ENCODE results near the gene NDFIP2.

Gene NDFIP2

GRCh38 chr13:79491715-79492114 lies 10.8 kb downstream of the NDFIP2 start:
- DNase-seq (ENCODE audit: low spot score) = no peak
- no CpG with 5 or more reads among the region's 4 CpGs for WGBS, 2 donors (ENCODE audit: extremely low coverage in 2 of 2, insufficient read length in 2 of 2, insufficient replicate concordance in 1 of 2)

GRCh38 chr13:79492313-79492798 lies 11.4 kb downstream of the NDFIP2 start:
- Histone ChIP-seq H3K4me2 (ENCODE audit: insufficient read depth, low read length, poor library complexity, severe bottlenecking) (no peak overlapping the region), H4K91ac (ENCODE audit: low read depth, low read length, poor library complexity) (no peak overlapping the region), H4K8ac (ENCODE audit: low read depth, low read length) (no peak overlapping the region), H3K18ac (ENCODE audit: low read length) (no peak overlapping the region), H3K23ac (ENCODE audit: low read depth, low read length, poor library complexity) (no peak overlapping the region), H2AFZ (ENCODE audit: low read length) (no peak overlapping the region), H3K4me3 (ENCODE audit: low read length in 2 of 2) (no peak overlapping the region), H3K79me1 (ENCODE audit: low read depth, low read length) (peaks cover 2% of the 10 kb centered on the region), H3K9me3 (replicated peaks in 1 of 2; ENCODE audit: control insufficient read depth in 2 of 2, insufficient read depth in 1 of 2, low read depth in 1 of 2, low read length in 2 of 2) (peaks cover 0 to 4% of the 10 kb centered on the region in 2 donors), H2AK5ac (ENCODE audit: low read depth, low read length) (no peak overlapping the region), H3K36me3 (replicated peaks in 1 of 2; ENCODE audit: control insufficient read depth in 2 of 2, insufficient read depth in 2 of 2, low read length in 2 of 2) (no peaks in the 10 kb centered on the region), H3K4me1 (ENCODE audit: control insufficient read depth in 2 of 2, insufficient read depth in 1 of 2, low read depth in 1 of 2, low read length in 2 of 2) (peaks cover 0 to 3% of the 10 kb centered on the region in 2 donors), H2BK5ac (ENCODE audit: low read length) (no peak overlapping the region), H3K27ac (replicated peaks; ENCODE audit: low read length) (no peak overlapping the region), H2BK120ac (ENCODE audit: low read depth, low read length) (no peak overlapping the region), H3K9ac (ENCODE audit: low read depth, low read length, poor library complexity) (no peak overlapping the region), H3K14ac (ENCODE audit: low read length) (no peak overlapping the region), H3K4ac (ENCODE audit: low read length) (no peak overlapping the region), H3K27me3 (ENCODE audit: control insufficient read depth in 3 of 3, insufficient read depth in 3 of 3, low read depth in 1 of 3, low read length in 3 of 3) (no peaks in the 10 kb centered on the region), H2BK15ac (ENCODE audit: low read length) (no peak overlapping the region), H2BK12ac (ENCODE audit: low read length) (no peak overlapping the region)
- no CpG with 5 or more reads among the region's 5 CpGs for WGBS, 2 donors (ENCODE audit: extremely low coverage in 2 of 2, insufficient read length in 2 of 2, insufficient replicate concordance in 1 of 2)
- DNase-seq (ENCODE audit: low spot score) = no peak

More at GRCh38 chr13:79491715-79492114, 10.8 kb downstream of the NDFIP2 start:
- Histone ChIP-seq H2BK5ac (ENCODE audit: low read length) (no peak overlapping the region), H3K4ac (ENCODE audit: low read length) (no peak overlapping the region), H3K27me3 (ENCODE audit: control insufficient read depth in 3 of 3, insufficient read depth in 3 of 3, low read depth in 1 of 3, low read length in 3 of 3) (no peaks in the 10 kb centered on the region), H3K36me3 (replicated peaks in 1 of 2; ENCODE audit: control insufficient read depth in 2 of 2, insufficient read depth in 2 of 2, low read length in 2 of 2) (no peaks in the 10 kb centered on the region), H3K14ac (ENCODE audit: low read length) (no peak overlapping the region), H3K4me1 (ENCODE audit: control insufficient read depth in 2 of 2, insufficient read depth in 1 of 2, low read depth in 1 of 2, low read length in 2 of 2) (peaks cover 0 to 3% of the 10 kb centered on the region in 2 donors), H3K4me2 (ENCODE audit: insufficient read depth, low read length, poor library complexity, severe bottlenecking) (no peak overlapping the region), H3K23ac (ENCODE audit: low read depth, low read length, poor library complexity) (no peak overlapping the region), H3K9ac (ENCODE audit: low read depth, low read length, poor library complexity) (no peak overlapping the region), H4K91ac (ENCODE audit: low read depth, low read length, poor library complexity) (no peak overlapping the region), H2BK12ac (ENCODE audit: low read length) (no peak overlapping the region), H3K4me3 (ENCODE audit: low read length in 2 of 2) (no peak overlapping the region), H2BK15ac (ENCODE audit: low read length) (no peak overlapping the region), H3K18ac (ENCODE audit: low read length) (no peak overlapping the region), H4K8ac (ENCODE audit: low read depth, low read length) (no peak overlapping the region), H2BK120ac (ENCODE audit: low read depth, low read length) (no peak overlapping the region), H3K79me1 (ENCODE audit: low read depth, low read length) (no peaks in the 10 kb centered on the region), H3K27ac (replicated peaks; ENCODE audit: low read length) (no peak overlapping the region), H2AFZ (ENCODE audit: low read length) (no peak overlapping the region), H2AK5ac (ENCODE audit: low read depth, low read length) (no peak overlapping the region), H3K9me3 (replicated peaks in 1 of 2; ENCODE audit: control insufficient read depth in 2 of 2, insufficient read depth in 1 of 2, low read depth in 1 of 2, low read length in 2 of 2) (peaks cover 0 to 4% of the 10 kb centered on the region in 2 donors)

GRCh38 chr13:79492918-79493594 lies 12.1 kb downstream of the NDFIP2 start:
- H3K79me1 ChIP-seq (ENCODE audit: low read depth, low read length) = peaks cover 2% of the 10 kb centered on the region
- H3K27ac ChIP-seq (replicated peaks; ENCODE audit: low read length) = no peak overlapping the region
- H3K9me3 ChIP-seq (replicated peaks in 1 of 2; ENCODE audit: control insufficient read depth in 2 of 2, insufficient read depth in 1 of 2, low read depth in 1 of 2, low read length in 2 of 2) = peaks cover 0 to 4% of the 10 kb centered on the region in 2 donors

GRCh38 chr13:79496188-79496587 lies 15.2 kb downstream of the NDFIP2 start:
- H3K4me3 ChIP-seq (ENCODE audit: low read length in 2 of 2) = no peak overlapping the region
- no peak overlapping the region for H2BK12ac ChIP-seq (ENCODE audit: low read length)
- WGBS, 2 donors (ENCODE audit: extremely low coverage in 2 of 2, insufficient read length in 2 of 2, insufficient replicate concordance in 1 of 2) = no CpG with 5 or more reads among the region's 1 CpG
- H4K91ac ChIP-seq (ENCODE audit: low read depth, low read length, poor library complexity) = no peak overlapping the region
- H2AFZ ChIP-seq (ENCODE audit: low read length) = no peak overlapping the region
- H2BK5ac ChIP-seq (ENCODE audit: low read length) = no peak overlapping the region
- peaks cover 0 to 1% of the 10 kb centered on the region in 2 donors for H3K36me3 ChIP-seq (replicated peaks in 1 of 2; ENCODE audit: control insufficient read depth in 2 of 2, insufficient read depth in 2 of 2, low read length in 2 of 2)
- no peaks in the 10 kb centered on the region for H3K27me3 ChIP-seq (ENCODE audit: control insufficient read depth in 3 of 3, insufficient read depth in 3 of 3, low read depth in 1 of 3, low read length in 3 of 3)
- H2AK5ac ChIP-seq (ENCODE audit: low read depth, low read length) = no peak overlapping the region
- no peak overlapping the region for H3K4me2 ChIP-seq (ENCODE audit: insufficient read depth, low read length, poor library complexity, severe bottlenecking)
- no peak for DNase-seq (ENCODE audit: low spot score)
- no peak overlapping the region for H2BK15ac ChIP-seq (ENCODE audit: low read length)
- peaks cover 0 to 3% of the 10 kb centered on the region in 2 donors for H3K4me1 ChIP-seq (ENCODE audit: control insufficient read depth in 2 of 2, insufficient read depth in 1 of 2, low read depth in 1 of 2, low read length in 2 of 2)
- no peak overlapping the region for H3K14ac ChIP-seq (ENCODE audit: low read length)
- H3K27ac ChIP-seq (replicated peaks; ENCODE audit: low read length) = no peak overlapping the region
- H3K79me1 ChIP-seq (ENCODE audit: low read depth, low read length) = peaks cover 2% of the 10 kb centered on the region
- no peak overlapping the region for H3K18ac ChIP-seq (ENCODE audit: low read length)
- no peak overlapping the region for H3K23ac ChIP-seq (ENCODE audit: low read depth, low read length, poor library complexity)
- H3K9me3 ChIP-seq (replicated peaks in 1 of 2; ENCODE audit: control insufficient read depth in 2 of 2, insufficient read depth in 1 of 2, low read depth in 1 of 2, low read length in 2 of 2) = no peaks in the 10 kb centered on the region
- no peak overlapping the region for H3K4ac ChIP-seq (ENCODE audit: low read length)
- no peak overlapping the region for H3K9ac ChIP-seq (ENCODE audit: low read depth, low read length, poor library complexity)
- H4K8ac ChIP-seq (ENCODE audit: low read depth, low read length) = no peak overlapping the region
- H2BK120ac ChIP-seq (ENCODE audit: low read depth, low read length) = no peak overlapping the region

More at GRCh38 chr13:79492918-79493594, 12.1 kb downstream of the NDFIP2 start:
- no peaks in the 10 kb centered on the region for H3K36me3 ChIP-seq (replicated peaks in 1 of 2; ENCODE audit: control insufficient read depth in 2 of 2, insufficient read depth in 2 of 2, low read length in 2 of 2)
- H2BK120ac ChIP-seq (ENCODE audit: low read depth, low read length) = no peak overlapping the region
- H3K4me2 ChIP-seq (ENCODE audit: insufficient read depth, low read length, poor library complexity, severe bottlenecking) = no peak overlapping the region
- no peak overlapping the region for H2BK12ac ChIP-seq (ENCODE audit: low read length)
- H3K27me3 ChIP-seq (ENCODE audit: control insufficient read depth in 3 of 3, insufficient read depth in 3 of 3, low read depth in 1 of 3, low read length in 3 of 3) = no peaks in the 10 kb centered on the region
- no peak for DNase-seq (ENCODE audit: low spot score)
- H3K4me3 ChIP-seq (ENCODE audit: low read length in 2 of 2) = no peak overlapping the region
- H3K4me1 ChIP-seq (ENCODE audit: control insufficient read depth in 2 of 2, insufficient read depth in 1 of 2, low read depth in 1 of 2, low read length in 2 of 2) = peaks cover 0 to 3% of the 10 kb centered on the region in 2 donors
- H2AFZ ChIP-seq (ENCODE audit: low read length) = no peak overlapping the region
- H4K91ac ChIP-seq (ENCODE audit: low read depth, low read length, poor library complexity) = no peak overlapping the region
- H3K14ac ChIP-seq (ENCODE audit: low read length) = no peak overlapping the region
- H3K4ac ChIP-seq (ENCODE audit: low read length) = no peak overlapping the region
- H4K8ac ChIP-seq (ENCODE audit: low read depth, low read length) = no peak overlapping the region
- no peak overlapping the region for H2AK5ac ChIP-seq (ENCODE audit: low read depth, low read length)
- no peak overlapping the region for H3K9ac ChIP-seq (ENCODE audit: low read depth, low read length, poor library complexity)
- H3K23ac ChIP-seq (ENCODE audit: low read depth, low read length, poor library complexity) = no peak overlapping the region
- no peak overlapping the region for H2BK5ac ChIP-seq (ENCODE audit: low read length)
- H2BK15ac ChIP-seq (ENCODE audit: low read length) = no peak overlapping the region
- no peak overlapping the region for H3K18ac ChIP-seq (ENCODE audit: low read length)
- WGBS, 2 donors (ENCODE audit: extremely low coverage in 2 of 2, insufficient read length in 2 of 2, insufficient replicate concordance in 1 of 2) = no CpG with 5 or more reads among the region's 2 CpGs
